ENCODE results near the gene FAM163A. TPM values are rescaled to one million over a fixed set of nuclear protein-coding genes. Genes with fewer than 3 reads are reported as not detected.
"Not testable (repeated sequence)": the region's sequence is repeated elsewhere in the genome, so short reads cannot be mapped to it uniquely, and the experiment has no call there.

The FAM163A gene
- total and polyA plus RNA-seq, 12 donors = 0.07 to 0.30 (median 0.15) TPM; not detected in 4

- intact Hi-C loops (cut with DNase I) = no loop called here
- no peak for TF ChIP-seq CTCF (IDR thresholded peaks at IDR 0.05)
- peaks cover 0 to 28% (median 13%) of the 10 kb centered on the region in 9 donors for H3K4me1 ChIP-seq
- no peak overlapping the region for H3K4me3 ChIP-seq
- no peak overlapping the region for H3K27ac ChIP-seq
- ATAC-seq (no peak), DNase-seq (no peak)
- no peaks in the 10 kb centered on the region for H3K27me3 ChIP-seq
- H3K36me3 ChIP-seq = peaks cover 0 to 4% (median 0%) of the 10 kb centered on the region in 9 donors
- WGBS, 2 donors = 87 to 91% methylated on average over 9 of the region's 9 CpGs
- no peaks in the 10 kb centered on the region for H3K9me3 ChIP-seq
Measured at GRCh38 chr1:179828554-179829110, 85.5 kb downstream of the FAM163A start.

GRCh38 chr1:179831225-179831624 is 88.1 kb downstream of the FAM163A start:
- ATAC-seq (no peak), DNase-seq (no peak)
- no peak for TF ChIP-seq CTCF (IDR thresholded peaks at IDR 0.05)
- 70 to 77% methylated on average over 3 of the region's 3 CpGs for WGBS, 2 donors
- no peaks in the 10 kb centered on the region for H3K9me3 ChIP-seq
- H3K36me3 ChIP-seq = peaks cover 0 to 9% (median 0%) of the 10 kb centered on the region in 9 donors
- no peak overlapping the region for H3K27ac ChIP-seq
- H3K27me3 ChIP-seq = no peaks in the 10 kb centered on the region
- no peak overlapping the region for H3K4me3 ChIP-seq
- intact Hi-C loops (cut with DNase I) = no loop called here
- H3K4me1 ChIP-seq = peaks cover 0 to 3% (median 0%) of the 10 kb centered on the region in 9 donors

GRCh38 chr1:179831852-179832699 is 89.0 kb downstream of the FAM163A start:
- intact Hi-C loops (cut with DNase I) = no loop called here
- no peak for ATAC-seq

GRCh38 chr1:179836686-179837445 is 93.8 kb downstream of the FAM163A start:
- peaks cover 0 to 32% (median 2%) of the 10 kb centered on the region in 9 donors for H3K36me3 ChIP-seq
- ATAC-seq; DNase-seq; H3K9me3 ChIP-seq; H3K4me3 ChIP-seq; H3K27ac ChIP-seq; H3K4me1 ChIP-seq; intact Hi-C loops (cut with DNase I); H3K27me3 ChIP-seq: not testable (repeated sequence)
- WGBS, 2 donors = 97 to 98% methylated on average over 38 of the region's 38 CpGs

More at GRCh38 chr1:179831852-179832699, 89.0 kb downstream of the FAM163A start:
- no peak overlapping the region for H3K27ac ChIP-seq
- 81 to 84% methylated on average over 9 of the region's 9 CpGs for WGBS, 2 donors
- no peak overlapping the region for H3K4me3 ChIP-seq
- no peaks in the 10 kb centered on the region for H3K9me3 ChIP-seq
- no peak for TF ChIP-seq CTCF (IDR thresholded peaks at IDR 0.05)
- H3K4me1 ChIP-seq = no peaks in the 10 kb centered on the region
- H3K36me3 ChIP-seq = peaks cover 0 to 9% (median 0%) of the 10 kb centered on the region in 9 donors
- DNase-seq = no peak
- H3K27me3 ChIP-seq = no peaks in the 10 kb centered on the region

Measured in heart right ventricle (tissue), 16 donors.